ENCODE measurements around the gene AGAP1. TPM values are rescaled to one million over a fixed set of nuclear protein-coding genes. Genes with fewer than 3 reads are reported as not detected.

The AGAP1 gene
- total RNA-seq, 2 donors from 2014 or later: 16.1 to 40.1 TPM

DNA sequence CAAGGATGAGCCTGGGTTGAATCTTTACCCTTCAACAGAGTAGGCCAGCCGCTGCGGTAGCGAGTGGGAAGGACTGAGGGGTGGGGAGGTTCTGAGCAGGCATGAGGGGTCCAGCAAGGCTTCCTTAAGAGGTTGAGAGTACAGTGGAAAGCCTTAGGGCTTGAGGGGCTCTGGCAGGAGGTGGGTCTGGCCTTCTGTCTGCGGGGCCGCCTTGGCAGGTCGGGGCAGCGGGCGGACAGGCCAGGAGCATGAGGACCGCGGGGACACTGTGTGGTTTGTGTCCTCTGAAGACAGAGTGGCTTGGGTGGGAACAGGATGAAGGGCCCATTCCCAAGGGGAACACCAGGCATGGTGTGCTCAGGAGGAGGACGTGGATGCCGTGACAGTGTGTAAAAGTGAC lies 250.3 kb downstream of the AGAP1 start:
- no peak for DNase-seq (ENCODE audit: low spot score)
- no peak overlapping the region for H3K4me3 ChIP-seq
- no peak overlapping the region for H3K27ac ChIP-seq
- no peaks in the 10 kb centered on the region for H3K9me3 ChIP-seq
- WGBS: 94% methylated on average over 12 of the region's 12 CpGs
- intact Hi-C loops (cut with DNase I): loop anchor here (2.0 kb wide), 1 partner anchor 73 kb away; no protein-coding TSS in a partner anchor
- H3K27me3 ChIP-seq (replicated peaks; ENCODE audit: insufficient read depth): no peaks in the 10 kb centered on the region
- TF ChIP-seq, protein P1, sequence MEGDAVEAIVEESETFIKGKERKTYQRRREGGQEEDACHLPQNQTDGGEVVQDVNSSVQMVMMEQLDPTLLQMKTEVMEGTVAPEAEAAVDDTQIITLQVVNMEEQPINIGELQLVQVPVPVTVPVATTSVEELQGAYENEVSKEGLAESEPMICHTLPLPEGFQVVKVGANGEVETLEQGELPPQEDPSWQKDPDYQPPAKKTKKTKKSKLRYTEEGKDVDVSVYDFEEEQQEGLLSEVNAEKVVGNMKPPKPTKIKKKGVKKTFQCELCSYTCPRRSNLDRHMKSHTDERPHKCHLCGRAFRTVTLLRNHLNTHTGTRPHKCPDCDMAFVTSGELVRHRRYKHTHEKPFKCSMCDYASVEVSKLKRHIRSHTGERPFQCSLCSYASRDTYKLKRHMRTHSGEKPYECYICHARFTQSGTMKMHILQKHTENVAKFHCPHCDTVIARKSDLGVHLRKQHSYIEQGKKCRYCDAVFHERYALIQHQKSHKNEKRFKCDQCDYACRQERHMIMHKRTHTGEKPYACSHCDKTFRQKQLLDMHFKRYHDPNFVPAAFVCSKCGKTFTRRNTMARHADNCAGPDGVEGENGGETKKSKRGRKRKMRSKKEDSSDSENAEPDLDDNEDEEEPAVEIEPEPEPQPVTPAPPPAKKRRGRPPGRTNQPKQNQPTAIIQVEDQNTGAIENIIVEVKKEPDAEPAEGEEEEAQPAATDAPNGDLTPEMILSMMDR (IDR thresholded peaks at IDR 0.05): no peak
- TF ChIP-seq POLR2A (IDR thresholded peaks at IDR 0.05) (no peak), POLR2AphosphoS5 (IDR thresholded peaks at IDR 0.05) (no peak)
- H3K36me3 ChIP-seq: no peaks in the 10 kb centered on the region
- H3K4me1 ChIP-seq (replicated peaks): no peaks in the 10 kb centered on the region

DNA sequence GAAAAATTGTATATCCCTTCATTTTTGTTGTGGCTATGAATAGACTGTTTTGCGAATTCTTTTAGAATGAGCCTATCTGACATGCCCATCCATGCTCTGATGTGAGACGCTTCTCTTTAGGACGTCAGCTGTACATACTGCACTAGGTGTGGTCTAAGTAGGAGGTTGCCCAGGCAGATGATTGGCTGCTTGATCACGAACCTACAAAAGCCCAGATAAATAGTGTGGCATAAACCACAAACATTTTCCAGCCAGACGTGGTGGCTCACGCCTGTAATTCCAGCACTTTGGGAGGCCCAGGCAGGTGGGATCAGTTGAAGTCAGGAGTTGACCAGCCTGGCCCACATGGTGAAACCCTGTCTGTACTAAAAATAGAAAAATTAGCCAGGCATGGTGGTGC lies 251.8 kb downstream of the AGAP1 start:
- H3K9me3 ChIP-seq: no peaks in the 10 kb centered on the region
- no peaks in the 10 kb centered on the region for H3K4me1 ChIP-seq (replicated peaks)
- no peak for DNase-seq (ENCODE audit: low spot score)
- no peaks in the 10 kb centered on the region for H3K36me3 ChIP-seq
- H3K27ac ChIP-seq: no peak overlapping the region
- intact Hi-C loops (cut with DNase I): loop anchor here (2.0 kb wide), 1 partner anchor 75 kb away; no protein-coding TSS in a partner anchor
- no peak overlapping the region for H3K4me3 ChIP-seq
- no peaks in the 10 kb centered on the region for H3K27me3 ChIP-seq (replicated peaks; ENCODE audit: insufficient read depth)
- TF ChIP-seq POLR2AphosphoS5 (IDR thresholded peaks at IDR 0.05) (no peak), POLR2A (IDR thresholded peaks at IDR 0.05) (no peak)
- TF ChIP-seq, protein P1 (IDR thresholded peaks at IDR 0.05): no peak
- WGBS: 90% methylated on average over 6 of the region's 6 CpGs

DNA sequence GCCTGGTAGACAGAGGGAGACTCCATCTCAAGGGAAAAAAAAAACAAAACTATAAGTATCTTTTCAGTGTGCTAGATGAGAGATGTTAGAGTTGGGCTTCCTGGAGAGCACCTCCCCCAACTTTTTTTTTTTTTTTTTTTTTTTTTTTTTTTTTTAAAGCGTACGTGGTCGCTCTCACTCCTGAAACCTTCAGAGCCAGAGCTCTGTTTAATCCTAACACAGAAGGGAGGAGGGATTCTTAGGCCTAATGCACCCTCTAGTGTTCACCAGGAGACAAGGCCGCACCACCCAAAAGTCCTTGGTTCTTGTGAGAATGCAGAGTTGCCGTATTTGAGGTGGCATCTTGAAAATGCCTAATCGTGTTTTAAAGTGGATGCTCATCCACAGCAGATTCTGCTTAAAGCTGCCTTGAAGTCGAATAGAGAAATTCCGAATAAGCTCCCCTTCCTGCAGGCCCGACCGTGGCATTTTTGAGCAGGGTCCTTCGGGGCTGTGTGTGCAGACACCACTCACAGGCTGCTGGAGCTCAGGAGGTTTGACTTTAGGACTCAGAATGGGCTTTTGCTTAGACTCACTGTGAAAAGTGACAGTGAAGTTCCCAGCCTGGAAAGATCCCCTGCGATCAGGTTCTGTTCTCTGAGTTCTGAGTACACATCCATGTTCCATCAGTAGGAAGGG lies 252.6 kb downstream of the AGAP1 start:
- TF ChIP-seq POLR2AphosphoS5 (IDR thresholded peaks at IDR 0.05): no peak
- no peak for TF ChIP-seq POLR2A (IDR thresholded peaks at IDR 0.05)
- TF ChIP-seq, protein P1 (IDR thresholded peaks at IDR 0.05): peak; percentile 58 to 80 (median 70)
- intact Hi-C loops (cut with DNase I): loop anchor here (2.0 kb wide), 2 partner anchors 152 to 610 kb away; no protein-coding TSS in a partner anchor
- Histone ChIP-seq H3K36me3 (no peaks in the 10 kb centered on the region), H3K27ac (no peak overlapping the region), H3K4me3 (no peak overlapping the region), H3K4me1 (replicated peaks) (no peaks in the 10 kb centered on the region), H3K27me3 (replicated peaks; ENCODE audit: insufficient read depth) (no peaks in the 10 kb centered on the region), H3K9me3 (no peaks in the 10 kb centered on the region)
- DNase-seq (ENCODE audit: low spot score): peak; percentile 69
- WGBS: 52% methylated on average over 10 of the region's 12 CpGs

DNA sequence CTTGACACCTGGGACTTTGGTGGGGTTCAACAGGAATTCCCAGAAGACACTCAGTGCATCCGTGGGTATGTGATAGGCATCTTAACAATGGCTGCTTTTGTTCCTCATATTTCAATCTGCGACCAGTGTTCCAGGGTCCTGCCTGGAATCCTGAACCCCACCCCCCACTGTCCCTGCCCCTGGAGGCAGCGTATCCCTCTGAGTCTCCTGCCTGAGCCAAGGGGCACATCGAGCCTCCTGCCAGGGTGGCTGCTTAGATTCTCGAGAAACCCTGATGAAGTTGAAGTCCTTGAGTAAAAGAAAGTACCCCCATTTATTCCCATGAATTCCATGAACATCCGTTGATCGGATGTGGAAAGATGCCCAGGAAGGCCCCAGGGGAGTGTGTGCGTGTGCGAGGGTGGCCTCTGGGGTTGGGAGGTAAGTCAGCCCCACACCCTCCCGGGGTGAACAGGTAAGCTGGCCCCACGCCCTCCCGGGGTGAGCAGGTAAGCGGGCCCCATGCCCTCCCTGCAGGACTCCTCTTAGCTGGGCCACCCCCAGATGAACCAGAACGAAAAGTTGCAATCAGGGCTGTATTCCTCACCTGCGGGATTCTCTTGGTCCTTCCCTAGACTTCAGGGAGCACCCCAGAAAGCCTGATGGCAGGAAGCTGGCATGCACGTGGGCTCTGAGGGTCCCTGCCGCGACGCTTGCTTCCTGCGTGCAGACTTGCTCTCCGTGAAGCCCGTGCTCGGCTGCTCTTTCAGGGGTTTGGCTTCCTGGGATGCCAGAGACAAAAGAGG lies 253.3 kb downstream of the AGAP1 start:
- TF ChIP-seq POLR2A (IDR thresholded peaks at IDR 0.05): no peak
- TF ChIP-seq POLR2AphosphoS5 (IDR thresholded peaks at IDR 0.05): no peak
- TF ChIP-seq, protein P1 (IDR thresholded peaks at IDR 0.05): no peak
- Histone ChIP-seq H3K27me3 (replicated peaks; ENCODE audit: insufficient read depth) (no peaks in the 10 kb centered on the region), H3K4me1 (replicated peaks) (no peaks in the 10 kb centered on the region), H3K4me3 (no peak overlapping the region), H3K9me3 (no peaks in the 10 kb centered on the region), H3K27ac (no peak overlapping the region), H3K36me3 (no peaks in the 10 kb centered on the region)
- no peak for DNase-seq (ENCODE audit: low spot score)
- intact Hi-C loops (cut with DNase I): loop anchor here (2.0 kb wide), 2 partner anchors 152 to 610 kb away; no protein-coding TSS in a partner anchor
- 73% methylated on average over 23 of the region's 23 CpGs for WGBS
